Astrocyte (in vitro differentiated cells and primary cell): Measurements from ENCODE around the gene RBP5. TPM values are rescaled to one million over a fixed set of nuclear protein-coding genes. Genes with fewer than 3 reads are reported as not detected.

Experiments
- DNase-seq: peaks from one replicate; pipeline ENCODE4 v3.0.0-alpha.2; 2010; ENCODE audit warnings: low read depth
- FAIRE-seq: peaks from 2 replicates; lab custom pipeline; 2011; peaks lifted over from hg19 to GRCh38; lab: Jason Lieb, UNC
- H2AFZ ChIP-seq: 2 replicates; pipeline ENCODE4 v1.6.0; 2012; ENCODE audit warnings: low read depth, low read length, inconsistent platforms
- H3K27ac ChIP-seq: 2 replicates; pipeline ENCODE4 v1.5.1; 2011; ENCODE audit warnings: low read depth, low read length, inconsistent platforms
- H3K27me3 ChIP-seq: 2 replicates; pipeline ENCODE4 v1.6.0; 2011; ENCODE audit warnings: low read length, inconsistent platforms; ENCODE audit not compliant: insufficient read depth
- H3K36me3 ChIP-seq: 2 replicates; pipeline ENCODE4 v1.5.1; 2011; ENCODE audit warnings: low read length, inconsistent platforms; ENCODE audit not compliant: insufficient read depth
- H3K4me1 ChIP-seq: 2 replicates; pipeline ENCODE4 v1.5.1; 2011; ENCODE audit warnings: low read length, inconsistent platforms; ENCODE audit not compliant: insufficient read depth
- H3K4me2 ChIP-seq: 2 replicates; pipeline ENCODE4 v1.6.0; 2012; ENCODE audit warnings: low read length, inconsistent platforms
- H3K4me3 ChIP-seq: 2 replicates; pipeline ENCODE4 v1.5.1; 2011; ENCODE audit warnings: low read depth, mild to moderate bottlenecking, low read length, inconsistent platforms; ENCODE audit not compliant: insufficient read depth
- H3K79me2 ChIP-seq: 2 replicates; pipeline ENCODE4 v1.6.0; 2012; ENCODE audit warnings: mild to moderate bottlenecking, low read length, inconsistent platforms; ENCODE audit not compliant: insufficient read depth
- H3K9ac ChIP-seq: 2 replicates; pipeline ENCODE4 v1.6.0; 2012; ENCODE audit warnings: mild to moderate bottlenecking, low read length, inconsistent platforms
- H3K9me3 ChIP-seq: 2 replicates; pipeline ENCODE4 v1.5.1; 2012; ENCODE audit warnings: low read depth, mild to moderate bottlenecking, low read length, inconsistent platforms; ENCODE audit not compliant: insufficient read depth
- H4K20me1 ChIP-seq: 2 replicates; pipeline ENCODE4 v1.6.0; 2012; ENCODE audit warnings: low read length, inconsistent platforms; ENCODE audit not compliant: insufficient read depth
- H3K27ac Mint-ChIP-seq: one replicate; pipeline ENCODE4 v1.8.0; 2021; ENCODE audit warnings: mild to moderate bottlenecking, mixed read lengths; ENCODE audit not compliant: unreplicated experiment
- H3K27me3 Mint-ChIP-seq: one replicate; pipeline ENCODE4 v1.8.0; 2021; ENCODE audit warnings: low read depth, mixed read lengths; ENCODE audit not compliant: unreplicated experiment
- H3K36me3 Mint-ChIP-seq: one replicate; pipeline ENCODE4 v1.8.0; 2021; ENCODE audit warnings: low read depth, mixed read lengths; ENCODE audit not compliant: unreplicated experiment
- H3K4me1 Mint-ChIP-seq: one replicate; pipeline ENCODE4 v1.8.0; 2021; ENCODE audit warnings: low read depth, mixed read lengths; ENCODE audit not compliant: unreplicated experiment
- H3K4me3 Mint-ChIP-seq: one replicate; pipeline ENCODE4 v1.8.0; 2021; ENCODE audit warnings: mild to moderate bottlenecking, moderate library complexity, mixed read lengths; ENCODE audit not compliant: unreplicated experiment
- H3K9me3 Mint-ChIP-seq: one replicate; pipeline ENCODE4 v1.8.0; 2021; ENCODE audit warnings: mild to moderate bottlenecking, mixed read lengths; ENCODE audit not compliant: unreplicated experiment
- EZH2 ChIP-seq: IDR thresholded peaks from 2 replicates; pipeline ENCODE4 v1.6.1; 2012; ENCODE audit warnings: mild to moderate bottlenecking, low read length, inconsistent platforms; ENCODE audit not compliant: insufficient read depth
- total RNA-seq: library from RNA; stranded (reverse); gene quantifications from 2 replicates; pipeline ENCODE4 v1.2.1, GENCODE V29; 2021
- TF ChIP-seq, protein P1 (sequence below): IDR thresholded peaks from 2 replicates; pipeline ENCODE4 v1.5.1; 2011; ENCODE audit warnings: low read depth, mild to moderate bottlenecking, inconsistent platforms, low read length, moderate library complexity; ENCODE audit not compliant: insufficient read depth

Gene RBP5
- total RNA-seq, 1 donor from 2014 or later, result not detected

DNA sequence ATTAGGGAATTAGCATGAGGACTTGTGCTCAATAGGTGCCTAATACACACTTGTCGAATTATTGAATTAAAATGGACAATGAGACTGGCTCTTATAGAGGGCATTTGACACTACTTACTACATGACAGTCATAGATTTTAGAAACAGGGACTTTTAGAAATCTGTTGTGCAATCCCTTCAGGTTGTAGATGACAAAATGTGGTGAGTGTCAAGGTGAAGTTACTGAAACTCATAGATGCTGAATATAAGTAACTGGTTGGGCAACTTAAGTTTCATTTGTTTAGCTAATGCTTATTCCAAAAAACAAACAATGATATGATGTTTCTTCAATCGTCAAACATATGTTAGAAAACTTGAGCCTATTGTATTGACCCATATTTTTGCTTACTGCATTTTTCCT is 47.9 kb upstream of the RBP5 start:
- H3K27me3 Mint-ChIP-seq, result peaks cover 21% of the 10 kb centered on the region
- no peak overlapping the region for H3K4me3 Mint-ChIP-seq
- no peaks in the 10 kb centered on the region for H3K9me3 Mint-ChIP-seq

DNA sequence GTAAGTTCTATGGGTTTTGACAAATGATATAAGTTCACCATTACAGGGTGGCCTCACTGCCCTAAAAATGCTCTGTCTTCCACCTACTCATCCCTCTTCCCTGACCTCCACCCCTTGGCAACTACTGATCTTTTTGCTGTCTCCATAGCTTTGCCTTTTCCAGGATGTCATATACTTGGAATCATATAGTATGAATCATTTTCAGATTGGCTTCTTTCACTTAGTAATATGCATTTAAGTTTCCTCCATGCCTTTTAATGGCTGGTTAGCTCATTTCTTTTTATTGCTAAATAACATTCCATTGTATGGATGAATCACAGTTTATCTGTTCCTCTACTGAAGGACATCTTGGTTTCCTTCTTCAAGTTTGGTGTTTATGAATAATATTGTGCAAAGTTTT is 46.8 kb upstream of the RBP5 start:
- DNase-seq (no peak), FAIRE-seq (no peak)
- H3K4me3 Mint-ChIP-seq, result no peak overlapping the region
- H3K9me3 Mint-ChIP-seq, result peaks cover 6% of the 10 kb centered on the region
- Histone ChIP-seq H3K4me2 (no peak overlapping the region), H2AFZ (no peak overlapping the region), H3K4me1 (no peaks in the 10 kb centered on the region), H3K36me3 (no peaks in the 10 kb centered on the region), H3K4me3 (no peak overlapping the region), H3K27ac (no peak overlapping the region), H3K9ac (no peak overlapping the region), H3K27me3 (no peaks in the 10 kb centered on the region), H3K79me2 (no peaks in the 10 kb centered on the region), H4K20me1 (no peaks in the 10 kb centered on the region), H3K9me3 (peaks cover 6% of the 10 kb centered on the region)
- peaks cover 21% of the 10 kb centered on the region for H3K27me3 Mint-ChIP-seq
- H3K27ac Mint-ChIP-seq, result no peak overlapping the region
- no peaks in the 10 kb centered on the region for H3K36me3 Mint-ChIP-seq
- TF ChIP-seq, protein P1, sequence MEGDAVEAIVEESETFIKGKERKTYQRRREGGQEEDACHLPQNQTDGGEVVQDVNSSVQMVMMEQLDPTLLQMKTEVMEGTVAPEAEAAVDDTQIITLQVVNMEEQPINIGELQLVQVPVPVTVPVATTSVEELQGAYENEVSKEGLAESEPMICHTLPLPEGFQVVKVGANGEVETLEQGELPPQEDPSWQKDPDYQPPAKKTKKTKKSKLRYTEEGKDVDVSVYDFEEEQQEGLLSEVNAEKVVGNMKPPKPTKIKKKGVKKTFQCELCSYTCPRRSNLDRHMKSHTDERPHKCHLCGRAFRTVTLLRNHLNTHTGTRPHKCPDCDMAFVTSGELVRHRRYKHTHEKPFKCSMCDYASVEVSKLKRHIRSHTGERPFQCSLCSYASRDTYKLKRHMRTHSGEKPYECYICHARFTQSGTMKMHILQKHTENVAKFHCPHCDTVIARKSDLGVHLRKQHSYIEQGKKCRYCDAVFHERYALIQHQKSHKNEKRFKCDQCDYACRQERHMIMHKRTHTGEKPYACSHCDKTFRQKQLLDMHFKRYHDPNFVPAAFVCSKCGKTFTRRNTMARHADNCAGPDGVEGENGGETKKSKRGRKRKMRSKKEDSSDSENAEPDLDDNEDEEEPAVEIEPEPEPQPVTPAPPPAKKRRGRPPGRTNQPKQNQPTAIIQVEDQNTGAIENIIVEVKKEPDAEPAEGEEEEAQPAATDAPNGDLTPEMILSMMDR, result no peak
- TF ChIP-seq EZH2, result no peak
- H3K4me1 Mint-ChIP-seq, result no peaks in the 10 kb centered on the region

More for the DNA sequence above, 47.9 kb upstream of the RBP5 start:
- Histone ChIP-seq H3K27me3 (no peaks in the 10 kb centered on the region), H3K27ac (no peak overlapping the region), H3K79me2 (no peaks in the 10 kb centered on the region), H3K4me1 (no peaks in the 10 kb centered on the region), H2AFZ (no peak overlapping the region), H3K9me3 (peaks cover 6% of the 10 kb centered on the region), H3K4me2 (no peak overlapping the region), H3K9ac (no peak overlapping the region), H3K4me3 (no peak overlapping the region), H3K36me3 (no peaks in the 10 kb centered on the region), H4K20me1 (no peaks in the 10 kb centered on the region)
- TF ChIP-seq EZH2, result no peak
- TF ChIP-seq, protein P1, result no peak
- Mint-ChIP-seq H3K4me1 (no peaks in the 10 kb centered on the region), H3K36me3 (no peaks in the 10 kb centered on the region), H3K27ac (no peak overlapping the region)
- DNase-seq (no peak), FAIRE-seq (no peak)

DNA sequence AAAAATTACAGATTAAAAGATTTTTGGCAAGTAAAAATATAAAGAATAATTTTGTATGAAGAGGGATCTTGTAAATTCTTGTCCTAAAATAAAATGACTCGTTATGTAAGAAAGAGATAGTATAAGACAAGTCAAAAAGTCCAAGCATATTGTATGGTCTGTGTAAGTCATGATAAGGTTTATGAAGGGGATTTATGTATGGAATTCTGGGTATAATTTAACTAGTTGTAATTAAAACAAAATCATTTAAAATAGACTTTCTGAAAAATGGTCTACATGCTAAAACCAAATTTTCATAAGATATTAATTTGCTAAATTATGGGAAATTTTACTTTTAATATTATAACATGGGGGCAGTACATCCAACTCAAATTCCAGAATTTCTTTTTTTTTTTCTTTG is 43.2 kb upstream of the RBP5 start:
- no peak for DNase-seq
- H3K27me3 Mint-ChIP-seq, result peaks cover 6% of the 10 kb centered on the region
- H3K27me3 ChIP-seq, result no peaks in the 10 kb centered on the region
- no peaks in the 10 kb centered on the region for H3K4me1 Mint-ChIP-seq
- H3K79me2 ChIP-seq, result no peaks in the 10 kb centered on the region
- no peak overlapping the region for H2AFZ ChIP-seq
- TF ChIP-seq EZH2, result no peak
- TF ChIP-seq, protein P1, result no peak
- H3K9me3 Mint-ChIP-seq, result peaks cover 17% of the 10 kb centered on the region
- H3K27ac ChIP-seq, result no peak overlapping the region
- no peaks in the 10 kb centered on the region for H3K36me3 ChIP-seq
- H3K4me2 ChIP-seq, result no peak overlapping the region
- no peaks in the 10 kb centered on the region for H3K36me3 Mint-ChIP-seq
- FAIRE-seq, result no peak
- peaks cover 16% of the 10 kb centered on the region for H3K9me3 ChIP-seq
- no peak overlapping the region for H3K4me3 Mint-ChIP-seq
- no peak overlapping the region for H3K27ac Mint-ChIP-seq
- no peak overlapping the region for H3K4me3 ChIP-seq
- no peak overlapping the region for H3K9ac ChIP-seq
- no peaks in the 10 kb centered on the region for H3K4me1 ChIP-seq
- H4K20me1 ChIP-seq, result no peaks in the 10 kb centered on the region
